Measurements from ENCODE around the gene MAML2.
A peak's percentile ranks its signal among the peaks of the same experiment; 100 is the strongest.

The MAML2 gene

GRCh38 chr11:96303980-96304379, 39.0 kb downstream of the MAML2 start:
- no peak for DNase-seq (ENCODE audit: low spot score)
- H3K27ac ChIP-seq: peak overlapping the region; percentile 80
- CTCF ChIA-PET: interaction anchor here (0.6 kb wide), 2 partner anchors 23 to 59 kb away, joined by 3 read pairs; no protein-coding TSS in a partner anchor
- TF ChIP-seq CTCF (conservative IDR thresholded peaks at IDR 0.05; ENCODE audit: low read depth): no peak
- POLR2A ChIA-PET (ENCODE audit: low non-redundant PET): no interaction called here

GRCh38 chr11:96303064-96303463, 39.9 kb downstream of the MAML2 start:
- no peak for TF ChIP-seq CTCF (conservative IDR thresholded peaks at IDR 0.05; ENCODE audit: low read depth)
- no peak overlapping the region for H3K27ac ChIP-seq
- CTCF ChIA-PET: no interaction called here
- POLR2A ChIA-PET (ENCODE audit: low non-redundant PET): no interaction called here
- DNase-seq (ENCODE audit: low spot score): peak; percentile 58

- no peak for DNase-seq (ENCODE audit: low spot score)
- no peak overlapping the region for H3K27ac ChIP-seq
- TF ChIP-seq CTCF (conservative IDR thresholded peaks at IDR 0.05; ENCODE audit: low read depth): no peak
- POLR2A ChIA-PET (ENCODE audit: low non-redundant PET): no interaction called here
- CTCF ChIA-PET: no interaction called here
Observed at GRCh38 chr11:96301818-96302217, 41.2 kb downstream of the MAML2 start.

- ChIA-PET CTCF (interaction anchor here (0.7 kb wide), 1 partner anchor 450 kb away, joined by 5 read pairs; no protein-coding TSS in a partner anchor), POLR2A (ENCODE audit: low non-redundant PET) (no interaction called here)
- DNase-seq (ENCODE audit: low spot score): no peak
- TF ChIP-seq CTCF (conservative IDR thresholded peaks at IDR 0.05; ENCODE audit: low read depth): no peak
- H3K27ac ChIP-seq: peak overlapping the region; percentile 12; the same call in 1 of the 2 replicates
Observed at GRCh38 chr11:96299155-96299888, 43.7 kb downstream of the MAML2 start.

GRCh38 chr11:96295369-96295768, 47.6 kb downstream of the MAML2 start:
- DNase-seq (ENCODE audit: low spot score): no peak
- TF ChIP-seq CTCF (conservative IDR thresholded peaks at IDR 0.05; ENCODE audit: low read depth): no peak
- H3K27ac ChIP-seq: no peak overlapping the region
- ChIA-PET POLR2A (ENCODE audit: low non-redundant PET) (no interaction called here), CTCF (interaction anchor here (0.7 kb wide), 2 partner anchors 192 to 244 kb away, joined by 3 read pairs; no protein-coding TSS in a partner anchor)

GRCh38 chr11:96294289-96294688, 48.7 kb downstream of the MAML2 start:
- POLR2A ChIA-PET (ENCODE audit: low non-redundant PET): no interaction called here

More at GRCh38 chr11:96294289-96294688, 48.7 kb downstream of the MAML2 start:
- no peak for TF ChIP-seq CTCF (conservative IDR thresholded peaks at IDR 0.05; ENCODE audit: low read depth)
- CTCF ChIA-PET: no interaction called here
- no peak overlapping the region for H3K27ac ChIP-seq
- DNase-seq (ENCODE audit: low spot score): no peak
